ENCODE results near the gene NPFF.
"Not testable (repeated sequence)": the region's sequence is repeated elsewhere in the genome, so short reads cannot be mapped to it uniquely, and the experiment has no call there.

The NPFF gene, protein sequence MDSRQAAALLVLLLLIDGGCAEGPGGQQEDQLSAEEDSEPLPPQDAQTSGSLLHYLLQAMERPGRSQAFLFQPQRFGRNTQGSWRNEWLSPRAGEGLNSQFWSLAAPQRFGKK

DNA sequence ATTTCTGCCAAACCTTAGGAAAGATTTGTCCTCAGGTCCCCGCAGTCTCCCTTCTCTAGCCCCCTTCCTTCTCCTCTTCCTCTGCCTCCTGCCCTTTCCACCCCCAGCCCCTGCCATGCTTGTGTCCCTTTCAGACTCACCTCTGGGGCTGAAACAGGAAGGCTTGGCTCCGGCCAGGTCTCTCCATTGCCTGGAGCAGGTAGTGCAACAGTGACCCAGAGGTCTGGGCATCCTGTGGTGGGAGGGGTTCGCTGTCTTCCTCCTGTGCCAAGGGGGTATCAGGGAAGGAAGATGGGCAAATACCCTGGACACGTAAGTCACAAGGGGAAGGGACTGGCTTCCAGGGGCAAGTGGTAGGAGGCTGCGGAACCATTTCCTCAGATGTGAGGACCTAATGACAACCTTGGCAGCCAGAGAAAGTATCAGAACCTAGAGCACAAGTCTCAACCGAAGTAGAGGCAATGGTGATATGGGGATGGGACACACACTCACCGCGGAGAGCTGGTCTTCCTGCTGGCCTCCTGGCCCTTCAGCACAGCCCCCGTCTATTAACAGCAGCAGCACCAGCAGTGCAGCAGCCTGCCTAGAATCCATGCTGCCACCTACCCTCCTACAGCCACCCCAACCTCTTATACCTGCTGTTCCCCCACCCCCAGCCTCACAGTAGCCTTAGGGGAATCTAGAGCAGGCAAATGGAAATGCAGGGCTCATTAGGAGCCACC, at the start of gene NPFF:
TSS of gene NPFF (minus strand) at position 604 of the 722 bp plus-strand sequence. CDS start at position 594, 10 bp downstream.
- DNase-seq (ENCODE audit: low spot score): no peak
- in situ Hi-C loops (cut with MboI; ENCODE audit: low pct_unique_long_range_greater_than_20kb, low sequenced_read_pairs, unreplicated experiment): no loop called here
- TF ChIP-seq CTCF (IDR thresholded peaks at IDR 0.05; ENCODE audit: extremely low read depth, insufficient read depth, missing control alignments): no peak

GRCh38 chr12:53552361-53553327, 45.4 kb upstream of the NPFF start:
- no peak for TF ChIP-seq CTCF (IDR thresholded peaks at IDR 0.05; ENCODE audit: extremely low read depth, insufficient read depth, missing control alignments)
- in situ Hi-C loops (cut with MboI; ENCODE audit: low pct_unique_long_range_greater_than_20kb, low sequenced_read_pairs, unreplicated experiment): no loop called here
- DNase-seq (ENCODE audit: low spot score): no peak

DNA sequence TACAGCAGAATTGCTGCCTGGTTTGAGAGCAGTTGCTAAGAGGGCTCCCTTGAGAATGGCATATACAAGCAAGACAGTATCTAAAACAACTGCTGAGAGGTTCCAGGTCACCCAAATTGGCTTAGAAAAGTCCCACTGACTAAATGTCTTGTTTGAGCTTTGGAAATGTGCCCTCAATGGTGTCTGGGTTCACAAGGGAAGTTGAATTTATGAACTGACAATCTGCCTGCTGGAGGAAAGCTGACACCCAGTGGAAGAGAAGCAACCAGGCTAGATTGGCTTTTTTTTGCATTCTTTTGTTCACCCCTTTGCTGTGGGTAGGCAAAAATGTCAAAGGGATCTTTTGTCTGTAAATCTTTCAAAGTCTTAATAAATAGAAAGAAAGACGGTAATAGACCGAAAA, 44.6 kb upstream of the NPFF start:
- DNase-seq (ENCODE audit: low spot score): no peak
- peak; percentile 32 for TF ChIP-seq CTCF (IDR thresholded peaks at IDR 0.05; ENCODE audit: extremely low read depth, insufficient read depth, missing control alignments)
- in situ Hi-C loops (cut with MboI; ENCODE audit: low pct_unique_long_range_greater_than_20kb, low sequenced_read_pairs, unreplicated experiment): no loop called here

- no peak for TF ChIP-seq CTCF (IDR thresholded peaks at IDR 0.05; ENCODE audit: extremely low read depth, insufficient read depth, missing control alignments)
- in situ Hi-C loops (cut with MboI; ENCODE audit: low pct_unique_long_range_greater_than_20kb, low sequenced_read_pairs, unreplicated experiment): no loop called here
- no peak for DNase-seq (ENCODE audit: low spot score)
These were observed 43.3 kb upstream of the NPFF start for GRCh38 chr12:53550595-53550994.

- in situ Hi-C loops (cut with MboI; ENCODE audit: low pct_unique_long_range_greater_than_20kb, low sequenced_read_pairs, unreplicated experiment); DNase-seq (ENCODE audit: low spot score): not testable (repeated sequence)
These were observed 42.8 kb upstream of the NPFF start for GRCh38 chr12:53550131-53550530.

DNA sequence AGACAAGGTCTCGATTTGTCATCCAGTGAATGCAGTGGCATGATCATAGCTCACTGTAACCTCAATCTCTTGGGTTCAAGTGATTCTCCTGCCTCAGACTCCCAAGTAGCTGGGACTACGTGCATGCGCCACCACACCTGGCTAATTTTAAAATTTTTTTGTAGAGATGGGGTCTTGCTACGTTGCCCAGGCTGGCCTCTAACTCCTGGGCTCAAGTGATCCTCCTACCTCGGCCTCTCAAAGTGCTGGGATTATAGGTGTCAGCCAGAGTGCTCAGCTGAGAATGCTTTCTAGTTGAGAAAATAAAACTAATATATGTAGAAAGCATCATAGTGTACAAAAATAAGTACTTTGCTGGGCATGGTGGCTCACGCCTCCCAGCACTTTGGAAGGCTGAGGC, 41.1 kb upstream of the NPFF start:
- not testable (repeated sequence) for DNase-seq (ENCODE audit: low spot score)
- in situ Hi-C loops (cut with MboI; ENCODE audit: low pct_unique_long_range_greater_than_20kb, low sequenced_read_pairs, unreplicated experiment): loop anchor here (5.0 kb wide), 1 partner anchor 129 kb away; the partner anchor contains the start of gene ATP5MC2

DNA sequence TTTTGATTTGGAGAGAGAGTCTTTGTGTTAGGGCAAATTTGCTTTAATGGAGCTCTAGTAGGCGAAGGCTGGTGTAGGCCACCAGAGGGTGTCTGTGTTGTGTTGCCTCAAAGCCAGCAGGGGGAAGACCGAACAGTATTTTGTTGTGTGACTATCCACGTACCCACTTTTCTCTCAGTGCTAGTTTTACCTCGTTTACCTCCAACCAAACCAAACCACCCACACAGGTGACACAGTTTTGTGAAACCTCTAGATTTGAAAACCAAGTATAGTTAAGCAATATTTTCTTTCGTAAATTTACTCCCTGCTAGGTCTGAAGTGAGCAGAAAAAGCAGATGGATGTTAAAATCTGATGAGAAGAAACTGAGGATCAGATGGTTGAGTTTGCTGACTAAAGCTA, 36.3 kb upstream of the NPFF start:
- in situ Hi-C loops (cut with MboI; ENCODE audit: low pct_unique_long_range_greater_than_20kb, low sequenced_read_pairs, unreplicated experiment): no loop called here
- peak; percentile 86 for TF ChIP-seq CTCF (IDR thresholded peaks at IDR 0.05; ENCODE audit: extremely low read depth, insufficient read depth, missing control alignments)

More for the DNA sequence above, 36.3 kb upstream of the NPFF start:
- DNase-seq (ENCODE audit: low spot score): peak; percentile 79

All from GM13977 (cell line).